Measurements from ENCODE around the gene ARL15.

DNA sequence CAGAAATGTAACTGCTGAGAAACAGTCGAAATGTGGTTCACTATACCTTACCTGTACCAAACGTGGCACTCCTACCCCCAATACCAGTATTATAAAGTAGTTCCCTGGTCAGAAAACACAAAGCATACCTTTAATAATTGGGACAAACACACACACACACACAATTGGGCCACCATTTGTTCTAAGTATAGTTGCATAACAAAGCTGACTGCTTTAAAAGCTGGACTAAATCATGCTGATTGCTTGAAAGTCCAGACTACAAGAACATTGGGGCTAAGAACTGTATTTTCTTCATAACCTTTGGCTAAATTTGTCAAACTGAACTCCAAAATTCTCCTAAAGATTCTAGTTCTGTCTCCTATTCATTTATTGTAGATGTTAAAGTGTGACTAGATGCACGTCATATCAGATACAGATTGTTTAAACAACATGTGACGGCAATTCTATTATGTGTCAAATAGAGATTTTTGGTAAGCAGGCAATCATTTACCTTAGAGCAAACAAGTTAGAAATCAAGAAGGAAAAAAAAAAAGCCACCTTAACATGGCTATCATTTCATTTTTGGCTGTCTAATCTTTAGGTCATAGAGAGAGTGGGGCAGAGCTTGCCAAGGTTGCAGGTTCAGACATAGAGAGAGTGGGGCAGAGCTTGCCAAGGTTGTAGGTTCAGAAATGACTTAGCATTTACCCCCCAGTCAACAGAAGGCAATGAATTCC is 265.1 kb downstream of the ARL15 start:
- TF ChIP-seq CTCF (IDR thresholded peaks at IDR 0.05; ENCODE audit: low read depth, low read length, missing input control) (no peak), SP1 (IDR thresholded peaks at IDR 0.05) (peak; percentile 85), FOXA1 (IDR thresholded peaks at IDR 0.05) (peak; percentile 89), RAD21 (IDR thresholded peaks at IDR 0.05) (peak; percentile 35 to 54), ATF3 (IDR thresholded peaks at IDR 0.05) (peak; percentile 62), JUND (IDR thresholded peaks at IDR 0.05) (peak; percentile 37 to 83), NR2F2 (IDR thresholded peaks at IDR 0.05) (peak; percentile 51), REST (IDR thresholded peaks at IDR 0.05) (peak; percentile 75), TAF1 (conservative IDR thresholded peaks at IDR 0.05) (peak; percentile 66)
- TF ChIP-seq, protein P1, sequence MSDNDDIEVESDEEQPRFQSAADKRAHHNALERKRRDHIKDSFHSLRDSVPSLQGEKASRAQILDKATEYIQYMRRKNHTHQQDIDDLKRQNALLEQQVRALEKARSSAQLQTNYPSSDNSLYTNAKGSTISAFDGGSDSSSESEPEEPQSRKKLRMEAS (IDR thresholded peaks at IDR 0.05): peak; percentile 67

Data from liver (tissue), 3 donors.